ENCODE measurements around the gene PRUNE1. TPM values are rescaled to one million over a fixed set of nuclear protein-coding genes. Genes with fewer than 3 reads are reported as not detected.

Gene PRUNE1
- total and polyA plus RNA-seq, 2 of the 4 experiments (the other 2 are of a cell fraction) = 7.9 to 9.4 TPM

- H3K4me2 ChIP-seq (ENCODE audit: low read depth, low read length) = no peak within 1 kb of the TSS
- CTCF ChIA-PET = interaction anchor here (1.9 kb wide), 1 partner anchor 24 kb away, joined by 4 read pairs; the partner anchor contains the start of gene MINDY1
- H3K56ac ChIP-seq (ENCODE audit: extremely low read depth, insufficient read depth, low read length) = no peak within 1 kb of the TSS
- H2AK9ac ChIP-seq (replicated peaks; ENCODE audit: low read depth, low read length, poor library complexity) = peak within 1 kb of the TSS; percentile 73
- H3K27me3 ChIP-seq (ENCODE audit: control insufficient read depth, insufficient read depth, low read length) = peaks cover 5% of the 10 kb centered on the region; the same call in 1 of the 2 replicates
- in situ Hi-C loops (cut with MboI; ENCODE audit: low sequenced_read_pairs) (no loop called here), intact Hi-C loops (cut with micrococcal nuclease) (no loop called here), dilution Hi-C loops (cut with HindIII; ENCODE audit: low sequenced_read_pairs, unreplicated experiment) (no loop called here)
- H3K9me1 ChIP-seq (ENCODE audit: insufficient read depth, low read length) = peaks cover 10% of the 10 kb centered on the region
- POLR2A ChIA-PET (ENCODE audit: unreplicated experiment) = no interaction called here
- H3K9ac ChIP-seq (ENCODE audit: low read depth, low read length) = no peak within 1 kb of the TSS
- WGBS, 2 experiments (ENCODE audit: extremely low coverage in 2 of 2, insufficient read length in 1 of 2) = no CpG with 5 or more reads among the region's 12 CpGs
- no peak within 1 kb of the TSS for H3K14ac ChIP-seq (replicated peaks; ENCODE audit: low read depth, low read length)
- no peak within 1 kb of the TSS for H2BK15ac ChIP-seq (ENCODE audit: low read depth, low read length)
- H3K36me3 ChIP-seq (ENCODE audit: control insufficient read depth, insufficient read depth, low read length) = no peaks in the 10 kb centered on the region
- peak within 1 kb of the TSS in 1 of 2 experiments; percentile 23; a peak in 1 of 4 replicates for H4K8ac ChIP-seq (ENCODE audit: low read depth in 2 of 2, low read length in 2 of 2)
- no peak within 1 kb of the TSS for H2AK5ac ChIP-seq (ENCODE audit: low read depth, low read length)
- peaks cover 0 to 4% of the 10 kb centered on the region in 2 experiments; a peak in 1 of 4 replicates for H3K79me1 ChIP-seq (ENCODE audit: low read depth in 1 of 2, low read length in 2 of 2)
- no peak within 1 kb of the TSS for H3K23ac ChIP-seq (ENCODE audit: low read depth, low read length)
- no peak within 1 kb of the TSS; the same call in 1 of the 2 replicates for H4K5ac ChIP-seq (ENCODE audit: low read depth, low read length)
- no peak within 1 kb of the TSS; the same call in 1 of the 2 replicates for H3K4ac ChIP-seq (ENCODE audit: low read depth, low read length)
- H2BK20ac ChIP-seq (ENCODE audit: low read depth, low read length) = no peak within 1 kb of the TSS
- TF ChIP-seq MAFK (IDR thresholded peaks at IDR 0.05; ENCODE audit: low read depth, low read length) (no peak), NFE2L2 (IDR thresholded peaks at IDR 0.05; ENCODE audit: low read depth, low read length) (no peak), RCOR1 (IDR thresholded peaks at IDR 0.05; ENCODE audit: insufficient replicate concordance, low read length) (no peak), CEBPB (IDR thresholded peaks at IDR 0.05; ENCODE audit: low read depth, low read length) (no peak), RFX5 (IDR thresholded peaks at IDR 0.05; ENCODE audit: low read depth, low read length) (no peak), POLR2A (IDR thresholded peaks at IDR 0.05; ENCODE audit: low read depth, low read length) (no peak), MAZ (IDR thresholded peaks at IDR 0.05; ENCODE audit: borderline replicate concordance, low read depth, low read length) (no peak), SMC3 (IDR thresholded peaks at IDR 0.05; ENCODE audit: low read depth, low read length) (no peak), CTCF (conservative IDR thresholded peaks at IDR 0.05; ENCODE audit: low read depth, low read length) (no peak), FOS (IDR thresholded peaks at IDR 0.05; ENCODE audit: low read depth, low read length) (no peak)
- TF ChIP-seq, protein P1, sequence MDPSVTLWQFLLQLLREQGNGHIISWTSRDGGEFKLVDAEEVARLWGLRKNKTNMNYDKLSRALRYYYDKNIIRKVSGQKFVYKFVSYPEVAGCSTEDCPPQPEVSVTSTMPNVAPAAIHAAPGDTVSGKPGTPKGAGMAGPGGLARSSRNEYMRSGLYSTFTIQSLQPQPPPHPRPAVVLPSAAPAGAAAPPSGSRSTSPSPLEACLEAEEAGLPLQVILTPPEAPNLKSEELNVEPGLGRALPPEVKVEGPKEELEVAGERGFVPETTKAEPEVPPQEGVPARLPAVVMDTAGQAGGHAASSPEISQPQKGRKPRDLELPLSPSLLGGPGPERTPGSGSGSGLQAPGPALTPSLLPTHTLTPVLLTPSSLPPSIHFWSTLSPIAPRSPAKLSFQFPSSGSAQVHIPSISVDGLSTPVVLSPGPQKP (IDR thresholded peaks at IDR 0.05; ENCODE audit: borderline replicate concordance, low read depth, low read length) = no peak
- H4K20me1 ChIP-seq (ENCODE audit: insufficient read depth, low read length) = no peaks in the 10 kb centered on the region
- H3K4me3 ChIP-seq (ENCODE audit: insufficient read depth, low read depth, low read length) = no peak within 1 kb of the TSS
- H2AFZ ChIP-seq (replicated peaks; ENCODE audit: low read length, poor library complexity) = peak within 1 kb of the TSS; percentile 84
- H4K91ac ChIP-seq (ENCODE audit: insufficient read depth, low read depth, low read length) = no peak within 1 kb of the TSS
- H3K18ac ChIP-seq (ENCODE audit: low read depth, low read length) = no peak within 1 kb of the TSS
- peak; percentile 28; the same call in 1 of the 2 replicates for ATAC-seq (ENCODE audit: low read depth)
- no peak within 1 kb of the TSS for H3K27ac ChIP-seq (ENCODE audit: insufficient read depth, low read length)
- peaks cover 20% of the 10 kb centered on the region for H3K4me1 ChIP-seq (ENCODE audit: control insufficient read depth, insufficient read depth, low read length)
- no peak within 1 kb of the TSS for H2BK5ac ChIP-seq (ENCODE audit: low read depth, low read length, poor library complexity, severe bottlenecking)
- H3K9me3 ChIP-seq (ENCODE audit: control insufficient read depth, insufficient read depth, low read length) = no peaks in the 10 kb centered on the region
- H2BK120ac ChIP-seq (ENCODE audit: low read depth, low read length) = no peak within 1 kb of the TSS
- no peak for DNase-seq
- BruUV-seq (replicated peaks) = no TSS peak
Observed at GRCh38 chr1:150981805-150982712, 26.2 kb upstream of the PRUNE1 start, which contains the start of gene ANXA9. ANXA9 (plus strand) TSS chr1:150982292; CDS start chr1:150983106, 814 bp downstream.

All from IMR-90 (cell line).